ENCODE data around the gene RAB6B. TPM values are rescaled to one million over a fixed set of nuclear protein-coding genes. Genes with fewer than 3 reads are reported as not detected.

RAB6B gene
- total and polyA plus RNA-seq, 8 donors, result 1.6 to 9.2 (median 3.9) TPM

DNA sequence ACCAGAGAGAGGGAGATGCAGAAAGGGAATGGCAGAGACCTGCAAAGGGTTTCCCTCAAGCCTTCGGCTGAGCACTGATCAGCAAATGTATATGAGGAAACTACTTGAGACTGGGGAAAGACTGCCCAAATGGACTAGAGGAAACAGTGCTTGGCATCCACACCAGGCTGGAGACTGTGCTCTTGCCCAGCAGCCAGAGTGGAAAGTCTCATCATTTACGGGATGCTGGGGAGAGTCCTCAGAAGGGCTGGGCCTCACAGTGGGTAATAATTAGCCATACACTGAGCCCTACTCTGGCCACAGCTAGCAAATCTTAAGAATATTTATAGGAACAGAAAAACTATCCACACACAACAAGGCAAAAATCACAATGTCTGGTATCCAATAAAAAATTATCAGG is 18.5 kb downstream of the RAB6B start:
- intact Hi-C loops (cut with DNase I), result no loop called here
- 90 to 94% methylated on average over 2 of the region's 2 CpGs for WGBS, 2 donors
- TF ChIP-seq, protein P1, sequence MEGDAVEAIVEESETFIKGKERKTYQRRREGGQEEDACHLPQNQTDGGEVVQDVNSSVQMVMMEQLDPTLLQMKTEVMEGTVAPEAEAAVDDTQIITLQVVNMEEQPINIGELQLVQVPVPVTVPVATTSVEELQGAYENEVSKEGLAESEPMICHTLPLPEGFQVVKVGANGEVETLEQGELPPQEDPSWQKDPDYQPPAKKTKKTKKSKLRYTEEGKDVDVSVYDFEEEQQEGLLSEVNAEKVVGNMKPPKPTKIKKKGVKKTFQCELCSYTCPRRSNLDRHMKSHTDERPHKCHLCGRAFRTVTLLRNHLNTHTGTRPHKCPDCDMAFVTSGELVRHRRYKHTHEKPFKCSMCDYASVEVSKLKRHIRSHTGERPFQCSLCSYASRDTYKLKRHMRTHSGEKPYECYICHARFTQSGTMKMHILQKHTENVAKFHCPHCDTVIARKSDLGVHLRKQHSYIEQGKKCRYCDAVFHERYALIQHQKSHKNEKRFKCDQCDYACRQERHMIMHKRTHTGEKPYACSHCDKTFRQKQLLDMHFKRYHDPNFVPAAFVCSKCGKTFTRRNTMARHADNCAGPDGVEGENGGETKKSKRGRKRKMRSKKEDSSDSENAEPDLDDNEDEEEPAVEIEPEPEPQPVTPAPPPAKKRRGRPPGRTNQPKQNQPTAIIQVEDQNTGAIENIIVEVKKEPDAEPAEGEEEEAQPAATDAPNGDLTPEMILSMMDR (IDR thresholded peaks at IDR 0.05), result no peak
- no peaks in the 10 kb centered on the region for H3K36me3 ChIP-seq
- no peak overlapping the region for H3K27ac ChIP-seq
- no peak overlapping the region for H3K4me3 ChIP-seq
- no peak for DNase-seq
- FAIRE-seq, result no peak
- H3K9me3 ChIP-seq, result no peaks in the 10 kb centered on the region
- H3K4me1 ChIP-seq, result no peaks in the 10 kb centered on the region
- H3K27me3 ChIP-seq, result no peaks in the 10 kb centered on the region
- ATAC-seq, result no peak

DNA sequence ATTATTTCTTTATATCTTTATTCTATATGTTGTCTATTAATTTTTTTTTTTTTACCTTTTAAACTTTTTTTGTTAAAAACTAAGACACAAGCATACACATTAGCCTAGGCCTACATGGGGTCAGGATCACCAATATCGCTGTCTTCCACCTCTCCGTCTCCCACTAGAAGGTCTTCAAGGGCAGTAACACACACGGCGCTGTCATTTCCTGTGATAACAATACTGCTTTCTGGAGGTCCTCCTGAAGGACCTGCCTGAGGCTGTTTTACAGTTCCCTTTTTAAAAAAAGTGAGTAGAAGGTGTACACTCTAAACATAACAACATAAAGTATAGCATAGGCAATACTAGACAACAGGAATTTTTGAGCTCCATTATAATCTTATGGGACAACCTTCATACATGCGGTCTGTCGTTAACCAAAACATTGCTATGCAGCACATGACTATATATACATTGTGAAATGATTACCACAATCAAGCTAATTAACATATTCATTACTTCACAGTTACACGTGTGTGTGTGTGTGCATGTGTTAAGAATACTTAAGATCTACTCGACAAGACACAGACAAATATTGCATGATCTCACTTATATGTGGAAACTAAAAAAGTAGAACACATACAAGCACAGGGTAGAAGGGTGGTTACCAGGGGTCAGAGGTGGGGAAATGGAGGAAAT is 20.8 kb downstream of the RAB6B start:
- FAIRE-seq, result no peak
- 80 to 86% methylated on average over 8 of the region's 8 CpGs for WGBS, 2 donors

GRCh38 chr3:133874344-133874743 is 21.3 kb downstream of the RAB6B start:
- DNase-seq (no peak), ATAC-seq (no peak), FAIRE-seq (no peak)
- H3K4me1 ChIP-seq, result no peaks in the 10 kb centered on the region
- H3K27me3 ChIP-seq, result no peaks in the 10 kb centered on the region
- no peak overlapping the region for H3K4me3 ChIP-seq
- 77 to 86% methylated on average over 1 of the region's 1 CpG for WGBS, 2 donors
- no peaks in the 10 kb centered on the region for H3K36me3 ChIP-seq
- H3K27ac ChIP-seq, result no peak overlapping the region
- H3K9me3 ChIP-seq, result no peaks in the 10 kb centered on the region
- TF ChIP-seq, protein P1 (IDR thresholded peaks at IDR 0.05), result no peak
- intact Hi-C loops (cut with DNase I), result no loop called here

More for the DNA sequence above, 20.8 kb downstream of the RAB6B start:
- no peak for ATAC-seq
- H3K27ac ChIP-seq, result no peak overlapping the region
- intact Hi-C loops (cut with DNase I), result no loop called here
- no peaks in the 10 kb centered on the region for H3K27me3 ChIP-seq
- no peak for DNase-seq
- H3K4me3 ChIP-seq, result no peak overlapping the region
- no peaks in the 10 kb centered on the region for H3K4me1 ChIP-seq
- TF ChIP-seq, protein P1 (IDR thresholded peaks at IDR 0.05), result no peak
- H3K9me3 ChIP-seq, result no peaks in the 10 kb centered on the region
- no peaks in the 10 kb centered on the region for H3K36me3 ChIP-seq

DNA sequence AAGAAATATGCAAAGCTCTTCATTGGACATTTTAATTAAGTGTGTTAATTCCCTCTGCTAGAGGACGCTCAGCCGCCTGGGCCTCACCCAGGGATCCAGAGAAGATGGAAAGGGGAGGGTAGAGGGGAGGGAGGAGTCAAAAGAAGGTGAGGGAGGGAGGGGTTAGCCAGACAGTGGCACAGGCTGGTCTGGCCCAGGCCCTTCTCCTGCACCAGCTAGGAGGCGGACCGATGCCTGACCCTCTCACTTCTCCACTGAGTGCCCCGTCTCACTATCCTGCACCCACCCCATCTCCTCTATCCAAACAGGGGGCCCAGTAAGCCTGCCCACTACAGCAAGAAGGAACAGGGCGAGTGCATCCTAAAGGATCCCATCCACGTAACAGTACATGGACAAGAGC is 22.9 kb downstream of the RAB6B start:
- DNase-seq, result no peak
- no peaks in the 10 kb centered on the region for H3K27me3 ChIP-seq
- no peaks in the 10 kb centered on the region for H3K36me3 ChIP-seq
- 92 to 94% methylated on average over 7 of the region's 7 CpGs for WGBS, 2 donors
- TF ChIP-seq, protein P1 (IDR thresholded peaks at IDR 0.05), result no peak
- H3K4me3 ChIP-seq, result no peak overlapping the region
- intact Hi-C loops (cut with DNase I), result no loop called here
- H3K27ac ChIP-seq, result no peak overlapping the region
- no peak for ATAC-seq
- H3K4me1 ChIP-seq, result peaks cover 0 to 5% (median 0%) of the 10 kb centered on the region in 3 donors
- FAIRE-seq, result no peak
- no peaks in the 10 kb centered on the region for H3K9me3 ChIP-seq

DNA sequence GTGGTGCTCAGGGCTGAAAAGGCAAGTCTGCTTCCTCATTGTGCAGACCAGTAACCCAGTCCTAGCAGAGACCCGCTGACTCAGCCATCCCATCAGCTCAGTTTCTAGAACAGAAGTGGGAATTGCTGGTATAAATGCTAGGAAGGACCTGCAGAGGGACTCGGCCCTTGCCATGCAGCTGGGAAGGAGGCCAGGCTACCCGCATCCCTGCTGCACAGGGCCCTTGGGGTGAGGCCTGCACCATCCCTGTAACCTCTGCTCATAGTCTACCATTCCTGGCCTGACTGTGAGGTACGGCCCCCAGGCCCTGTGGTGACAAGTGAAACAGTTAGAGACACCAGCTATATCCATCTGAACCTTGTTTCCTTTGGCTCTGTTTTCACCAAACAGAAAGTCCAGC is 23.5 kb downstream of the RAB6B start:
- Histone ChIP-seq H3K27me3 (no peaks in the 10 kb centered on the region), H3K9me3 (no peaks in the 10 kb centered on the region), H3K36me3 (no peaks in the 10 kb centered on the region), H3K4me3 (no peak overlapping the region), H3K4me1 (peaks cover 0 to 5% (median 0%) of the 10 kb centered on the region in 3 donors), H3K27ac (no peak overlapping the region)
- WGBS, 2 donors, result 93 to 96% methylated on average over 4 of the region's 4 CpGs
- TF ChIP-seq, protein P1 (IDR thresholded peaks at IDR 0.05), result no peak
- FAIRE-seq (no peak), ATAC-seq (no peak), DNase-seq (no peak)
- intact Hi-C loops (cut with DNase I), result no loop called here
